Nephron progenitor cell (in vitro differentiated cells): ENCODE data around the gene LDLRAD3.

Experiments
- DNase-seq: peaks from one replicate; pipeline ENCODE4 v3.0.0; 2021
- H3K27ac Mint-ChIP-seq: 2 replicates; pipeline ENCODE4 v1.8.0; 2021; ENCODE audit warnings: mild to moderate bottlenecking, moderate library complexity, mixed read lengths
- H3K27me3 Mint-ChIP-seq: 2 replicates; pipeline ENCODE4 v1.8.0; 2021; ENCODE audit warnings: mild to moderate bottlenecking, low read depth, mixed read lengths; ENCODE audit not compliant: poor library complexity
- H3K36me3 Mint-ChIP-seq: 2 replicates; pipeline ENCODE4 v1.8.0; 2021; ENCODE audit warnings: low read depth, mixed read lengths
- H3K4me1 Mint-ChIP-seq: 2 replicates; pipeline ENCODE4 v1.8.0; 2021; ENCODE audit warnings: mixed read lengths
- H3K4me3 Mint-ChIP-seq: 2 replicates; pipeline ENCODE4 v1.8.0; 2021; ENCODE audit warnings: mild to moderate bottlenecking, moderate library complexity, mixed read lengths
- H3K9me3 Mint-ChIP-seq: 2 replicates; pipeline ENCODE4 v1.8.0; 2021; ENCODE audit warnings: mild to moderate bottlenecking, moderate library complexity, mixed read lengths
- TF ChIP-seq, protein P1 (sequence below): fragments of 200-600 bp; sonication (generic); IDR thresholded peaks from 2 replicates; pipeline ENCODE4 v1.5.0; 2021; ENCODE audit warnings: antibody characterized with exemption

The LDLRAD3 gene

GRCh38 chr11:35994421-35994820 lies 50.6 kb downstream of the LDLRAD3 start:
- Mint-ChIP-seq H3K27me3 (no peaks in the 10 kb centered on the region), H3K36me3 (peaks cover 61% of the 10 kb centered on the region), H3K4me1 (peaks cover 58% of the 10 kb centered on the region), H3K9me3 (peaks cover 55% of the 10 kb centered on the region), H3K27ac (no peak overlapping the region), H3K4me3 (no peak overlapping the region)
- TF ChIP-seq, protein P1, sequence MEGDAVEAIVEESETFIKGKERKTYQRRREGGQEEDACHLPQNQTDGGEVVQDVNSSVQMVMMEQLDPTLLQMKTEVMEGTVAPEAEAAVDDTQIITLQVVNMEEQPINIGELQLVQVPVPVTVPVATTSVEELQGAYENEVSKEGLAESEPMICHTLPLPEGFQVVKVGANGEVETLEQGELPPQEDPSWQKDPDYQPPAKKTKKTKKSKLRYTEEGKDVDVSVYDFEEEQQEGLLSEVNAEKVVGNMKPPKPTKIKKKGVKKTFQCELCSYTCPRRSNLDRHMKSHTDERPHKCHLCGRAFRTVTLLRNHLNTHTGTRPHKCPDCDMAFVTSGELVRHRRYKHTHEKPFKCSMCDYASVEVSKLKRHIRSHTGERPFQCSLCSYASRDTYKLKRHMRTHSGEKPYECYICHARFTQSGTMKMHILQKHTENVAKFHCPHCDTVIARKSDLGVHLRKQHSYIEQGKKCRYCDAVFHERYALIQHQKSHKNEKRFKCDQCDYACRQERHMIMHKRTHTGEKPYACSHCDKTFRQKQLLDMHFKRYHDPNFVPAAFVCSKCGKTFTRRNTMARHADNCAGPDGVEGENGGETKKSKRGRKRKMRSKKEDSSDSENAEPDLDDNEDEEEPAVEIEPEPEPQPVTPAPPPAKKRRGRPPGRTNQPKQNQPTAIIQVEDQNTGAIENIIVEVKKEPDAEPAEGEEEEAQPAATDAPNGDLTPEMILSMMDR = no peak
- no peak for DNase-seq

DNA sequence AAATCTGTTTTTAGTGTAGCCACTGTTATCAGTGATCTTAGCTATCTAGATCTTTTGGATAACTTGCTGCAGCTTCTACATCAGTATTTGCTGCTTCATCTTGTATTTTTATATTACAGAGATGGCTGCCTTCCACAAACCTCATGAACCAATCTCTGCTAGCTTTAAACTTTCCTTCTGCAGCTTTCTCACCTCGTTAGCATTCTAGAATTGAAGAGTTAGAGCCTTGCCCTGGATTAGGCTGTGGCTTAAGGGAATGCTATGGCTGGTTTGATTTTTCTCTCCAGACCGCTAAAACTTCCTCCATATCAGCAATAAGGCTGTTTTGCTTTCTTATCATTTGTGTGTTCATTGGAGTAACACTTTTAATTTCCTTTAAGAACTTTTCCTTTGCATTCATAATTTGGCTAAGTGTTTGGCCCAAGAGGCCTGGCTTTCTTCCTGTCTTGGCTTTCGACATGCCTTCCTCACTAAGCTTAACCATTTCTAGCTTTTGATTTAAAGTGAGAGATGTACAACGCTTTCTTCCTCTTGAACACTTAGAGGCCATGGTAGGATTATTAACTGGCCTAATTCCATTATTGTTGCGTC lies 51.9 kb downstream of the LDLRAD3 start:
- Mint-ChIP-seq H3K36me3 (peaks cover 61% of the 10 kb centered on the region), H3K27ac (no peak overlapping the region), H3K4me3 (no peak overlapping the region), H3K27me3 (no peaks in the 10 kb centered on the region), H3K4me1 (peaks cover 67% of the 10 kb centered on the region), H3K9me3 (peaks cover 48% of the 10 kb centered on the region)
- DNase-seq = no peak
- TF ChIP-seq, protein P1 = no peak

DNA sequence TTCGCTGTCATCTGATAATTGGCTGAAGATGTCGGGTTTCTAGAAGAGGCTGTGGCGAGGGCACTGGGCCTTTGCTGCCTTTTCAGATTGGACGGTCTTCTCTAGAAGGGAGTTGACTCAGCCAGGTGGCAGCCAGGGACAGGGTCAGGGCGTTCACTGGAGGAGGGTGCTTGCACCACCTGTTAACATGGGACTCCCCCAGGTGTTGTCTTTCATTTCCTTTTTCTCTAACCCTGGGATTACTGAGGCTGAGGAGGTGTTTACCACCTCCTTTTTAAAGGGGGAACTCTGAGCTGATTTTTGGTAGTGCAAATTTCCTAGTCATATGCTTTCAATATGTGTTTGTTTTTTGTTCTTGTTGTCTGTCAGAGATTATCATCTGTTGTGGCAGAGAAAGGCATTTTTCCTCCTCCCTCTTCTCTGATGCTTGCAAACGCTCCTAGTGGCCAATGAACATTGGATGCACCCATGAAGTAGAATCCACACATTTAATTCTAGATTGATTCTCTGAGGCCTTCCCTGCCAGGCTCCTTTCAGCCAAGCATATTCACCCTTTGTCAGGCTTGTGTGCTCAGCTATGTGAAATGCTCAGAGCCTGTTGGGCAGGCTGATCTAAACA lies 54.1 kb downstream of the LDLRAD3 start:
- TF ChIP-seq, protein P1 = no peak
- Mint-ChIP-seq H3K27me3 (no peaks in the 10 kb centered on the region), H3K4me1 (peaks cover 64% of the 10 kb centered on the region), H3K9me3 (peaks cover 46% of the 10 kb centered on the region), H3K36me3 (peaks cover 66% of the 10 kb centered on the region), H3K4me3 (no peak overlapping the region), H3K27ac (peak overlapping the region; percentile 97)
- DNase-seq = no peak

- H3K4me1 Mint-ChIP-seq = peaks cover 60% of the 10 kb centered on the region
- peak; percentile 25 for DNase-seq
- H3K9me3 Mint-ChIP-seq = peaks cover 43% of the 10 kb centered on the region
- H3K27ac Mint-ChIP-seq = peak overlapping the region; percentile 97
- no peaks in the 10 kb centered on the region for H3K27me3 Mint-ChIP-seq
- peaks cover 66% of the 10 kb centered on the region for H3K36me3 Mint-ChIP-seq
- TF ChIP-seq, protein P1 = no peak
- H3K4me3 Mint-ChIP-seq = no peak overlapping the region
Measured at GRCh38 chr11:35998634-35999033, 54.8 kb downstream of the LDLRAD3 start.

GRCh38 chr11:36000616-36001190 lies 56.8 kb downstream of the LDLRAD3 start:
- H3K27ac Mint-ChIP-seq = peak overlapping the region; percentile 88
- H3K27me3 Mint-ChIP-seq = no peaks in the 10 kb centered on the region
- peaks cover 60% of the 10 kb centered on the region for H3K4me1 Mint-ChIP-seq
- DNase-seq = no peak
- TF ChIP-seq, protein P1 = no peak
- H3K4me3 Mint-ChIP-seq = no peak overlapping the region
- H3K9me3 Mint-ChIP-seq = peaks cover 44% of the 10 kb centered on the region
- peaks cover 66% of the 10 kb centered on the region for H3K36me3 Mint-ChIP-seq
